Measurements from ENCODE around the gene CPAMD8.

CPAMD8 gene

DNA sequence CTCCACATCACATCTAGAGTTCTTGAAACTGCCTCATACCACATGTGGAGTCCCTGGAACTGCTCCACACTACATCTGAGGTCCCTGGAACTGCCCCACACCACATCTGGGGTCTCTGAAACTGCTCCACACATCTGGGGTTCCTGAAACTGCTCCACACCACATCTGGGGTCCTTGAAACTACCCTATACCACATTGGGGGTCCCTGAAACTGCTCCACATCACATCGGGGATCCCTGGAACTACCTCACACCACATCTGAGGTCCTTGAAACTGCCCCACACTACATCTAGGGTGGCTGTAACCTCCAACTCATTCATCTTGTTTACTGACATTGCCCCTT is 104.0 kb downstream of the CPAMD8 start:
- Mint-ChIP-seq H3K27ac (no peak overlapping the region), H3K4me1 (no peaks in the 10 kb centered on the region), H3K36me3 (peaks cover 6 to 7% of the 10 kb centered on the region in 2 donors), H3K4me3 (no peak overlapping the region), H3K9me3 (peaks cover 11 to 18% of the 10 kb centered on the region in 2 donors), H3K27me3 (peaks cover 17 to 20% of the 10 kb centered on the region in 2 donors)
- ATAC-seq (replicated peaks) = no peak
- no peak for DNase-seq

DNA sequence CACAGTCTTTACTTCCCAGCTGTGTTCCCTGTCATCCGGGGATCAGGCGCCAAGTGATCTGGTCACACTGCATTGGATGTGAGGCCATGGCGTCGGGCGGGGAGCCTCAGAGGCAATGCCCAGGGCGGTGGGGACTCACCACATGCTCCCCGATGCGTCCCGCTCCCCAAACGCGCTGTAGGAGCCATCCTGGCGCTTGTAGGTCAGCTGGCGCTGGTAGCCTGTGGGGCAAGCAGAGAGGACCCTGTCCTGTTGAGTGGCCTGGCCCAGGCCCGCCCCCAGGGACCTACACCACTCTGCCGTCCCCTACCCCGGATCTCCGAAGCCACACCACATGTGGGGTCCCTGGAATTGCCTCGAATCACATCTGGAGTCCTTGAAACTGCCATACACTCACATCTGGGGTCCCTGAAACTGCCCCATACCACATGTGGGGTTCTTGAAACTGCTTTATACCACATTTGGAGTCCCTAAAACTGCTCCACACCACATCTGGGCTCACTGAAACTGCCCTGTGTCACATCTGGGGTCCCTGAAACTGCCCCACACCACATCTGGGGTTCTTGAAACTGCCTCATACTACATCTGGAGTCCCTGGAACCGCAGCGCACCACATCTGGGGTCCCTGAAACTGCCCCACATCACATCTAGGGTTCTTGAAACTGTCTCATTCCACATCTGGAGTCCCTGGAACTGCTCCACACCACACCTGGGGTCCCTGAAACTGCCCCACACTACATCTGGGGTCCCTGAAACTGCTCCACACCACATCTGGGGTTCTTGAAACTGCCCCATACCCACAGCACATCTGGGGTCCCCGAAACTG is 104.6 kb downstream of the CPAMD8 start:
- Mint-ChIP-seq H3K9me3 (peaks cover 10 to 17% of the 10 kb centered on the region in 2 donors), H3K27me3 (peaks cover 16 to 22% of the 10 kb centered on the region in 2 donors), H3K4me1 (no peaks in the 10 kb centered on the region), H3K27ac (no peak overlapping the region), H3K4me3 (no peak overlapping the region), H3K36me3 (peaks cover 6% of the 10 kb centered on the region in 2 donors)
- no peak for ATAC-seq (replicated peaks)
- no peak for DNase-seq

DNA sequence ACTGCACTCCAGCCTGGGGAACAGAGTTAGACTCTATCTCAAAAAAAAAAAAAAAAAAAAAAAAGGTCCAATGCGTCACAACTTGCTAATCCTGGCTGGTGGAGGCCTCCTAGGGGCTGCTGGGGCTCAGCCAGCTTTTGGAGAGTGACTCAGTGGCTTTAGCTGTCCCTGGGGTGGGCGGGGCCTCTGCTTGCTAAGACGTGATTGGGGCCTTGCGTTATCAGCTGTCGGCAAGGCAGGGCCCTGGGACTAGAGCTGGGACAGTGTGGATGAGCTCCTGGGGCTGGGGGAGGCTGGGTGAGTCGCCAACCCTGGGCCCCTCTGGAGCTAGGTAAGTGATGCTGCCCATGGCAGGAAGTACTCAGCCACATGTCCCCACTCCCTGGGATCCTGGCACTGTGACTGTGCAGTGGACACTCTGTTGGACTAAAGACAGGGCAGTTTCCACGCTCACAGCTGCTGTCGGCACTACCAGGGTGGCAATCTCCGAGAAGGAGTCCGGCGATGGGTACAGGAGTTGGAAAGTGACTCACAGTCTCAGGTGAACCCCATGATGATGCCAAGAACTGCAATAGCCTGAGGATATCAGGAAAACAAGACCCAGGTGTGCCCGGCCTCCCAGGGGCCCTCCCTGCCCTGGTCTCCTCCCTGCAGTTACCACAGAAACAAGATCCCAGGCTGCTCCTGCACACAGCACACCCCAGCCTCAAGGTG is 105.6 kb downstream of the CPAMD8 start:
- no peak overlapping the region for H3K4me3 Mint-ChIP-seq
- no peaks in the 10 kb centered on the region for H3K4me1 Mint-ChIP-seq
- peaks cover 14 to 21% of the 10 kb centered on the region in 2 donors for H3K27me3 Mint-ChIP-seq
- H3K9me3 Mint-ChIP-seq = peaks cover 4 to 11% of the 10 kb centered on the region in 2 donors
- H3K27ac Mint-ChIP-seq = no peak overlapping the region
- peaks cover 0 to 2% of the 10 kb centered on the region in 2 donors for H3K36me3 Mint-ChIP-seq
- DNase-seq (no peak), ATAC-seq (replicated peaks) (no peak)

DNA sequence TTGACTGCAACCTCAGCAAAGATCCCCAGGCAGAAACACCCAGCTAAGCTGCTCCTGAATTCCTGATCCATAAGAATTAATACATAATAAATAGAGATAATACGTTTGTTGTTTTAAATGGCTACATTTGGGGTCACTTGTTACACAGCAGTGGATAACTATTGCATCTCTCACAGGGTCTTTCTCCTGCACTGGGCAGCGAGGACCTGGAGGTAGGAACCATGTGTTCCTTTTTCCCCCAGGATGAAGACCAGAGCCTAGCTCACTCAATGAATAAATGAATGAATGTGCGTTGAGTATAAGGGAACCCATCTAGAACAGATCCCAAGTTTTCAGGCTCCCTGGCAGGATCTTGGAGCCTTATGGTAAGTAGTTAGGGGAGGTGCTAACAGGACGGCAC is 107.1 kb downstream of the CPAMD8 start:
- Mint-ChIP-seq H3K9me3 (peaks cover 4 to 14% of the 10 kb centered on the region in 2 donors), H3K4me1 (no peaks in the 10 kb centered on the region), H3K36me3 (peaks cover 0 to 4% of the 10 kb centered on the region in 2 donors), H3K4me3 (no peak overlapping the region), H3K27ac (no peak overlapping the region), H3K27me3 (peaks cover 17 to 30% of the 10 kb centered on the region in 2 donors)
- no peak for ATAC-seq (replicated peaks)
- no peak for DNase-seq

DNA sequence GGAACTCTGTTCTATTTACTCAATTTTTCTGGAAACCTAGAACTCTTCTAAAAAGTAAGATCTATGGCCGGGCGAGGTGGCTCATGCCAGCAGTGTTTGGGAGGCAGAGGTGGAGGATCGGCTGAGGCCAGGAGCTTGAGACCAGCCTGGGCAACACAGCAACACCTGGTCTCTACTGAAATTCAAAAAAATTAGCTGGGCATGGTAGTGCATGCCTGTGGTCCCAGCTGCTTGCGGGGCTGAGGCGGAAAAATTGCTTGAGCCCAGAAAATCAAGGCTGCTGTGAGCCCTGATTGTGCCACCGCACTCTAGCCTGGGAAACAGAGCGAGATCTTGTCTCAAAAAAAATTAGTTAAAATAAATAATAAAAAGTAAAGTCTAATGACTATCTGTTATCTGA is 109.2 kb downstream of the CPAMD8 start:
- ATAC-seq (replicated peaks) = no peak
- peaks cover 14 to 22% of the 10 kb centered on the region in 2 donors for H3K27me3 Mint-ChIP-seq

DNA sequence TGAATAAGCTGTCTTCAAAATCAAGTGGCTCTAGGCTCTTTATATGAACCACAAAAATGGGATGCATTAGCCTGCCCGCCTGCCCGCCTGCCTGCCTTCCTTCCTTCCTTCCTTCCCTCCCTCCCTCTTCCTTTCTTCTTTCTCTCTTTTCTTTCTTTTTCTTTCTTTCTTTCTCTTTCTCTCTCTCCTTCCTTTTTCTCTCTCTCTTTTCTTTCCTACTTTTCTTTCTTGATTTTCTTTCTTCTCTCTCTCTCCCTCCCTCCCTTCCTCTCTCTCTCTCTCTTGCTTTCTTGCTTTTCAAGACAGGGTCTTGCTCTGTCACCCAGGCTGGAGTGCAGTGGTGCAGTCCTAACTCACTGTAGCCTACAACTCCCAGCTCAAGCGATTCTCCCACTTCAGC is 110.9 kb downstream of the CPAMD8 start:
- DNase-seq (no peak), ATAC-seq (replicated peaks) (no peak)
- Mint-ChIP-seq H3K27me3 (peaks cover 11 to 20% of the 10 kb centered on the region in 2 donors), H3K36me3 (peaks cover 5 to 11% of the 10 kb centered on the region in 2 donors), H3K4me3 (no peak overlapping the region), H3K9me3 (peaks cover 18 to 34% of the 10 kb centered on the region in 2 donors), H3K4me1 (no peaks in the 10 kb centered on the region), H3K27ac (no peak overlapping the region)

More for the DNA sequence above, 109.2 kb downstream of the CPAMD8 start:
- Mint-ChIP-seq H3K4me3 (no peak overlapping the region), H3K9me3 (peaks cover 15 to 27% of the 10 kb centered on the region in 2 donors), H3K27ac (no peak overlapping the region), H3K36me3 (peaks cover 3 to 7% of the 10 kb centered on the region in 2 donors), H3K4me1 (no peaks in the 10 kb centered on the region)
- no peak for DNase-seq

DNA sequence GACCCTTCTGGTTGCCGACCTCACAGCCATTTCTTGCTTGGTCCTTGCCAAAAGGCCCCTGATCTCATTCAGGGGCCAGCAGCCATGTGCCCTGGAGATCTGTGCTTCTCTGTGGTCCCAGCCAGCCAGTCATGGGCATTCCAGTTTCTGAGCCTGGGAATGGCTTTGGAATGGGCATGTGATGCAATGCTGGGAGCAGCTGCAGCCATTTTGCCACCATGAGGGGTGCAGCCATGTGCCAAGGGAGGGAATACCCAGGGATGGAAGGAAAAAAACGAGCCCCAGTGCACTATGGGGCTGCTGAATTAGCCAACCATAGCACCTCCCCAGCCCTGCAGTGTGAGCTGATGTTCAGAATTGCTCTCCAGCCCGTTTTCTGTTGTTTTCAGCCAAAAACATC is 111.5 kb downstream of the CPAMD8 start:
- peaks cover 18 to 34% of the 10 kb centered on the region in 2 donors for H3K9me3 Mint-ChIP-seq
- H3K27me3 Mint-ChIP-seq = peaks cover 11 to 20% of the 10 kb centered on the region in 2 donors
- ATAC-seq (replicated peaks) (no peak), DNase-seq (no peak)
- H3K27ac Mint-ChIP-seq = no peak overlapping the region
- no peaks in the 10 kb centered on the region for H3K4me1 Mint-ChIP-seq
- peaks cover 5 to 11% of the 10 kb centered on the region in 2 donors for H3K36me3 Mint-ChIP-seq
- H3K4me3 Mint-ChIP-seq = no peak overlapping the region

DNA sequence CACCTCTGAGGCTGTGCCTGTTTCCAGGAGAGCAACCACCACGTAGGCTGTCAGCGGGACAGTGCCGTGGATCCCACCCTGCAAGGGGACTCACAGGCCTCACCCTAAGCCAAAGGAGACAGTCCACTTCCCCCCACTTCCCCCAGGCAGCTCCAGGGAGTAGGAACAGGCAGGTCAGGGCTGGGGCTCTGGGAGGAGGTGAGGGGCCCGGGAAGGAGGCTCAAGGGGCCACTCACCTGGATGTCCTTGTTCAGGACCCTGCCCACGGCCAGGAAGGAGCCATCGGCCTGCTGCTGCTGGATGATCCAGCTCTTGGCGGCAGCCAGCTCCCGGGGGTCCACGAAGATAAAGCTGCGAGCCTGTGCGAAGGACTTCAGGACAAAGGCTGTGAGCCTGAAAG is 112.2 kb downstream of the CPAMD8 start:
- no peak overlapping the region for H3K27ac Mint-ChIP-seq
- H3K36me3 Mint-ChIP-seq = peaks cover 5 to 11% of the 10 kb centered on the region in 2 donors
- H3K9me3 Mint-ChIP-seq = peaks cover 18 to 32% of the 10 kb centered on the region in 2 donors
- no peak overlapping the region for H3K4me3 Mint-ChIP-seq
- no peak for DNase-seq
- ATAC-seq (replicated peaks) = no peak
- no peaks in the 10 kb centered on the region for H3K4me1 Mint-ChIP-seq
- peaks cover 7 to 20% of the 10 kb centered on the region in 2 donors for H3K27me3 Mint-ChIP-seq

DNA sequence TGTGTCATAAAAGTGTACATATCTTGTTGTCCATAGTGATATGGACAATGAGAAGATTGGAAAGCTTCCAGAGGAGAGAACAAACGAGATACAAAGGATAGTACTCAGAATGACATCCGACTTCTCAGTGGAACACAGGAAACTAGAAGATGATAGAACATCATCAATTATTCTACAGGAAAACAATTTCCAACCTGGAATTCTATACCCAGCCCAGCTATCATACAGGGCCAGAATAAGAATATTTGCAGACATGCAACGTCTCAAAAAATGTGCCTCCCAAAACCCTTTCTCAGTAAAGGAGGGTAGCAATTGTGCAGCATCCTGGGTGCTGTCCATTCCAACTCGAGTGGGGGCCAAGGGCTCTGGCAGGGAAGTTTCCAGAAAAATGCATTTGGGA is 113.8 kb downstream of the CPAMD8 start:
- Mint-ChIP-seq H3K27me3 (peaks cover 7 to 20% of the 10 kb centered on the region in 2 donors), H3K27ac (no peak overlapping the region), H3K9me3 (peaks cover 18 to 29% of the 10 kb centered on the region in 2 donors), H3K4me3 (no peak overlapping the region), H3K36me3 (peaks cover 5 to 11% of the 10 kb centered on the region in 2 donors), H3K4me1 (no peaks in the 10 kb centered on the region)
- ATAC-seq (replicated peaks) = no peak
- no peak for DNase-seq

DNA sequence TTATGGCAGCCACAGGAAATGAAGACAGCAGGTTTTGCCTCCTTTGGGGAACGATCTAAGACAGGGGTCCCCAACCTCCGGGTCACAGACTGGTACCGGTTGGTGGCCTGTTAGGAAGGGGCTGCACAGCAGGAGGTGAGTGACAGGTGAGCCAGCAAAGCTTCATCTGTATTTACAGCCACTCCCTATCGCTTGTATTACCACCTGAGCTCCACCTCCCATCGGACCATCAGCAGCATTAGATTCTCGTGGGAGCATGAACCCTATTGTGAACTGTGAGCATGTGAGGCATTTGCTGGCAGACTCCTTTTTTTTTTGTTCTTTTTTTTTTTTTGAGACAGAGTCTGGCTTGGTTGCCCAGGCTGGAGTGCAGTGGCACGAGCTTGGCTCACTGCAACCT is 115.6 kb downstream of the CPAMD8 start:
- no peaks in the 10 kb centered on the region for H3K4me1 Mint-ChIP-seq
- peaks cover 18 to 29% of the 10 kb centered on the region in 2 donors for H3K9me3 Mint-ChIP-seq
- peaks cover 4 to 10% of the 10 kb centered on the region in 2 donors for H3K27me3 Mint-ChIP-seq
- no peak overlapping the region for H3K4me3 Mint-ChIP-seq
- H3K27ac Mint-ChIP-seq = no peak overlapping the region
- H3K36me3 Mint-ChIP-seq = peaks cover 5 to 11% of the 10 kb centered on the region in 2 donors
- ATAC-seq (replicated peaks) = no peak
- no peak for DNase-seq

DNA sequence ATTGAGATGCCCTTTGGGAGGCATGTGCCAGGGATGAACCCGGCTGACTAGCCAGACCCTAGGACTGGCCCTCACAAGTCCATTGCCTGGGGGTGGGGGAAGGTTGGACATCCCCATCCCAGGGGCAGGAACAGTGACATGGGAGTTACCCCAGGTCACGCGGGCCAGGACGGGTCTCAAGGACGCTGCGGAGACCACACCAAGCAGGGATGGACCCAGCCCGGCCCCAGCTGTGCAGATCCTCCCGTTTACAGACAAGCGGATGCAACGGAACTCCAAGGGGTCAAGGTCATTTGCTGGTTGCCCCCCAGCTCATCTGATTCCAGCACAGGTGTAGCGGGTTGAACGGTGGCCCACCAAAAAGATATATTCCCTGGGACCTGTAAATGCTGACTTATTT is 117.9 kb downstream of the CPAMD8 start:
- Mint-ChIP-seq H3K4me1 (no peaks in the 10 kb centered on the region), H3K4me3 (no peak overlapping the region), H3K27ac (no peak overlapping the region), H3K27me3 (no peaks in the 10 kb centered on the region), H3K36me3 (peaks cover 5 to 8% of the 10 kb centered on the region in 2 donors), H3K9me3 (peaks cover 17 to 20% of the 10 kb centered on the region in 2 donors)
- DNase-seq (no peak), ATAC-seq (replicated peaks) (no peak)

DNA sequence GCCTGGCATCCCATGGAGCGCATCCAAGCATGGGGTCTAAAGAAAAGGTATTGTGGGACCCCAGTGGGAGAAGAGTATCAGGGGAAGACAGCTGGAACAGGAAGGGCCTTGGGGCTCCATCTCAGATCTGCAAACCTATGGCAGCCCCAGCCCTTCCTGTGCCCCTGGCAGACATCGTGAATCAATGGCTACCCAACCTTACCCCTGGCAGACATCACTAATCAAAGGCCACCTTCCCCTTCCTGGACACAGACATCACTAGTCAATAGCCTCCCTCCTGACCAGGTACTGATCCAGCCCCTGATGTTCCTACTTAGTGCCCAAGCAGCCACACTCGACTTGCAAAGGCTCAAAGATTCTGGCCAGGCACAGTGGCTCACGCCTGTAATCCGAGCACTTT is 122.0 kb downstream of the CPAMD8 start:
- no peak for DNase-seq
- peaks cover 0 to 1% of the 10 kb centered on the region in 2 donors for H3K9me3 Mint-ChIP-seq
- H3K27me3 Mint-ChIP-seq = peaks cover 0 to 20% of the 10 kb centered on the region in 2 donors
- no peak overlapping the region for H3K4me3 Mint-ChIP-seq
- H3K36me3 Mint-ChIP-seq = no peaks in the 10 kb centered on the region
- no peak for ATAC-seq (replicated peaks)
- peaks cover 3 to 7% of the 10 kb centered on the region in 2 donors for H3K4me1 Mint-ChIP-seq
- no peak overlapping the region for H3K27ac Mint-ChIP-seq

DNA sequence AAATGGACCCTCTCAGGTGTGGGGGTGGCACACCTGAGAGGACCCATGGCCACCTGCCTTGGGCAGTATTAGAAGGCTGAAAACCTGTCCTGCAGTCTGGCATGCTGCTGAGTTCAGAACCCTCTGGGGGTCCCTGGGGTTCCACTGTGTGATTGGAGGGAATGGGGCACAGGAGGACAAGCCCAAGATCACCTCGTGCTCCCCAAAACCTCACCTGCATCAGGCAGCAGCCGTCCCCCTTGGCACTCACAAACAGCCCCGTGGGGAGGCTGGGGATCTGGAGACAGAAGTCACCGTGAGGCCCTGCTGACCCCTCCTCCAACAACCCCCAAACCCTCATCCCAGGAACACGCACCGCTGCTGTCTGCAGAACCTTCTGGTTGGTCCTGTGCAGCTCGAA is 123.3 kb downstream of the CPAMD8 start:
- H3K4me3 Mint-ChIP-seq = no peak overlapping the region
- H3K9me3 Mint-ChIP-seq = peaks cover 0 to 1% of the 10 kb centered on the region in 2 donors
- peaks cover 8 to 18% of the 10 kb centered on the region in 2 donors for H3K4me1 Mint-ChIP-seq
- DNase-seq (no peak), ATAC-seq (replicated peaks) (no peak)
- peaks cover 0 to 20% of the 10 kb centered on the region in 2 donors for H3K27me3 Mint-ChIP-seq
- no peak overlapping the region for H3K27ac Mint-ChIP-seq
- H3K36me3 Mint-ChIP-seq = no peaks in the 10 kb centered on the region

DNA sequence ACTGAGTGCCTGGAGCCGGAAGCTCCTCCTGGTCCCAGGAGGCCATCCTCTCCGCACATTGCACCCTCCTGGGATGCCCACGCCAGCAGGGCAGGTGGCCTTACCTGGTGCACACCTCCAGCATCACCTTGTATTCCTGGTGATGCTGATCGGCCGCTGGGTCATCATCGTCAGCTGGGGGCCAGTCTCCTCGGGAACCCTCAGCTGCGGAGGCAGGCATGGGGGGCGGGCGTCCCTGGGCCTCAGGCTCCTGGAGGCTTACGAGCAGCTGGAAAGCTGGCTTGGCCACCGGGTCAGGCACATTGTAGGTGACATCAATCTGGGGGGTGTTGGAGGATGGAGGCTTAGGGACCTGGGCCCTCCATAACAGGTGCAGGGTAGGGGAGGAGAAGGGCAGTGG is 124.1 kb downstream of the CPAMD8 start:
- Mint-ChIP-seq H3K4me3 (no peak overlapping the region), H3K36me3 (no peaks in the 10 kb centered on the region), H3K27ac (no peak overlapping the region), H3K27me3 (peaks cover 0 to 20% of the 10 kb centered on the region in 2 donors), H3K9me3 (peaks cover 0 to 1% of the 10 kb centered on the region in 2 donors), H3K4me1 (peaks cover 9 to 23% of the 10 kb centered on the region in 2 donors)
- no peak for ATAC-seq (replicated peaks)
- DNase-seq = no peak

All from stimulated activated naive B cell treated with anti-CD40 and anti-IgM and Interleukin-4, amounts not matched to agents 10 μg/mL and 1 μg/mL and 100 μg/mL, for 72 hours (primary cell).